Naive B cell (primary cell): Measurements from ENCODE around the gene AATF. TPM values are rescaled to one million over a fixed set of nuclear protein-coding genes. Genes with fewer than 3 reads are reported as not detected.

ENCODE experiments used
- ATAC-seq, 2 donors: fragments of 150-1000 bp; cut with Tn5 transposase; 2 replicates each; pipeline ENCODE4 v1.10.0; 2021; ENCODE audit warnings: low read depth in 2 of 2, mild to moderate bottlenecking in 2 of 2, moderate library complexity in 2 of 2
- DNase-seq: peaks from one replicate; pipeline ENCODE4 v3.0.0; 2022
- H3K27ac Mint-ChIP-seq, 6 donors: one replicate each; pipeline ENCODE4 v1.8.0; 2020 to 2022; ENCODE audit warnings: mild to moderate bottlenecking in 6 of 6, mixed read lengths in 6 of 6, moderate library complexity in 5 of 6, inconsistent platforms in 2 of 6
- H3K27me3 Mint-ChIP-seq, 3 donors: one replicate each; pipeline ENCODE4 v1.8.0; 2021 to 2022; ENCODE audit warnings: mixed read lengths in 3 of 3, mild to moderate bottlenecking in 1 of 3
- H3K36me3 Mint-ChIP-seq, 2 donors: one replicate each; pipeline ENCODE4 v1.8.0; 2020 to 2022; ENCODE audit warnings: mixed read lengths in 2 of 2, inconsistent platforms in 1 of 2, mild to moderate bottlenecking in 1 of 2
- H3K4me1 Mint-ChIP-seq, 3 donors: one replicate each; pipeline ENCODE4 v1.8.0; 2020 to 2022; ENCODE audit warnings: mixed read lengths in 3 of 3, inconsistent platforms in 1 of 3, mild to moderate bottlenecking in 1 of 3, moderate library complexity in 1 of 3
- H3K4me3 Mint-ChIP-seq, 8 donors: one replicate each; pipeline ENCODE4 v1.8.0; 2020 to 2022; ENCODE audit warnings: mild to moderate bottlenecking in 8 of 8, mixed read lengths in 8 of 8, moderate library complexity in 8 of 8, inconsistent platforms in 2 of 8
- H3K9me3 Mint-ChIP-seq, 7 donors: one replicate each; pipeline ENCODE4 v1.8.0; 2020 to 2022; ENCODE audit warnings: mixed read lengths in 7 of 7, mild to moderate bottlenecking in 5 of 7, inconsistent platforms in 2 of 7, moderate library complexity in 1 of 7
- polyA plus RNA-seq, 6 donors: library from polyadenylated mRNA; unstranded; fragments of 300-500 nt; fragmentation: Illumina TruSeq; gene quantifications; one replicate each; pipeline ENCODE4 v1.2.3, GENCODE V29; 2021; ENCODE audit warnings: low read depth in 6 of 6

AATF gene
- polyA plus RNA-seq, 6 donors from 2014 or later = 63.8 to 96.7 (median 73.2) TPM

DNA sequence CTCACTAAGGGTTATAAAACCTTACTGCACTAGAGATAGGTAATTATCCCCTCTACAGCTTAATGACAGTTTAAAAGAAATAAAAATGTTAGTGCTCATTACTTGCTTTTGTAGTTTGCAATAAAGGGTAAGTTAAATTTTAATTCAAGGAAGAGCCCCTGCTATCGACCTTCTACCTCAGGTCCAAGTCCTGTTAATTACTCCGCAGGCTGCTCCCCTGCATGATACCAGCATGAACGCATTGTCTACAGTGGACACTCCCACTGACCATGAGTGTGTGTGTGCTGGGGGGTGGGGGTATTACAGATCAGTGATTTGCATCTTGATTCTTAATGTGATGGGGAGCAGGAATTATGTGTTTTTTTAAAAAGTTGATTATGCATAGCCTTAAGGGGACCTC is 103.1 kb downstream of the AATF start:
- Mint-ChIP-seq H3K27ac (no peak overlapping the region), H3K9me3 (no peaks in the 10 kb centered on the region), H3K27me3 (no peaks in the 10 kb centered on the region), H3K4me3 (no peak overlapping the region), H3K4me1 (peaks cover 6 to 9% (median 8%) of the 10 kb centered on the region in 3 donors), H3K36me3 (peaks cover 8 to 20% of the 10 kb centered on the region in 2 donors)
- DNase-seq (no peak), ATAC-seq (no peak)

DNA sequence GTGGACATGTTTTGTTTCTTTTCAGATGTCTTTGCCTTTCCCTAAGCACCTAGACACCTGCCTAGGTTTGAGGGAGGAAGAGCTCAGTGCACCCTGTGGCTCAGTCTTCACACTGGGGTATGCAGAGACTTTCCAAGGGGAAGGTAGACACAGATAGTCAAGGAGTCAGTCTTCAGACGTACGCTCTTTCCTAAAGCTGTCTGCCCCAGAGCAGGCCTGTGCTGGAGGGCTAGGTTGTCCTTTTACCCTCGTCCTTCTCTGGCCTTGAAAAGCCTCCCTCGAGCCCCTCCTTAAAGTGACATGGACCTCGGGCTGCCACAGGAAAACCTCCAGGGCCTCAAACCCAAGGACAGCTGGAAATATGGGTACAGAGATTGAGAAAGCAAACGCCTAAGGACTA is 103.7 kb downstream of the AATF start:
- Mint-ChIP-seq H3K9me3 (no peaks in the 10 kb centered on the region), H3K36me3 (peaks cover 8 to 23% of the 10 kb centered on the region in 2 donors), H3K4me1 (peaks cover 5 to 6% (median 6%) of the 10 kb centered on the region in 3 donors), H3K4me3 (no peak overlapping the region), H3K27ac (no peak overlapping the region), H3K27me3 (no peaks in the 10 kb centered on the region)
- ATAC-seq = no peak
- DNase-seq = no peak

DNA sequence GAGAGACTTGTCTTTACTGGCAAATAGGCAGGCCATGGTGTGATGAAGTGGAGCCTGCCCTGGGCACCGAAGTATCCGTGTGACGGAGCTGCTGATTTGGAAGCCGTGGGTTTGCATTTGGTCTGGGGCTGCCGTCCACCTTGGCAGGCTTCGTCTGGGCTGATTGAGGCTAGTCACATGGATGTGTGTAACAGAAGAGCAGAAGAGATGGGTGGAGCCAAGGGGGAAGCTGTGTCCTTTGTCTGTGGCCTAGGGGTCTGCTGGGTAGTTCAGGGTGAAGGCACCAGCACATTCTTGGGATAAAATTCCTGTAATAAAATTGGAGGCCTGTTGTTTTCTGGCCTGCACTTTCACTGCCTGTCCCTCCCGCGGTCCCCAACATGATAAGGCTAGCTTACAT is 106.1 kb downstream of the AATF start:
- H3K36me3 Mint-ChIP-seq = peaks cover 8 to 26% of the 10 kb centered on the region in 2 donors
- H3K27ac Mint-ChIP-seq = peak overlapping the region in 1 of 6 donors; percentile 52
- no peak overlapping the region for H3K4me3 Mint-ChIP-seq
- ATAC-seq (no peak), DNase-seq (no peak)
- H3K4me1 Mint-ChIP-seq = no peaks in the 10 kb centered on the region
- H3K27me3 Mint-ChIP-seq = no peaks in the 10 kb centered on the region
- H3K9me3 Mint-ChIP-seq = no peaks in the 10 kb centered on the region

DNA sequence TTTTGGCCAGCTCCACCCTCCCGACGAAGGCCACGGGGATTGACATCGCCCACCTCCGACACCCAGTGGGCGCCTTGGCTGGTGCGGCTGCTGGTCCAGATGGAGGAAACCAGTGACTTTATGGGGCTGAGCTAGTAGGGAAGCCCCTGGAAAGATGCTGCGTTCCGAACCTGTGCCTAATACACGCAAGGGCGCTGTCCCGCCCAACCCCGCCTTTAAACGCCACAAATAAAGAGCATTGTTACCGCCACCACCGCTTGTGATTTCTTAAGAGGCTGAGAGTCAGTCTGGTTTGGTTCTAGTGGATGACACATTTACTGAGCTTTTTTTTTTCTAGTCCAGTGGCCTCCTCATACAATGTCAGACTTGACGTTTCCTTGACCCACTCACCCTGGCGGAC is 107.9 kb downstream of the AATF start:
- Mint-ChIP-seq H3K4me3 (no peak overlapping the region), H3K36me3 (peaks cover 8 to 26% of the 10 kb centered on the region in 2 donors), H3K27me3 (no peaks in the 10 kb centered on the region), H3K4me1 (no peaks in the 10 kb centered on the region), H3K27ac (no peak overlapping the region), H3K9me3 (no peaks in the 10 kb centered on the region)
- no peak for DNase-seq
- ATAC-seq = no peak

DNA sequence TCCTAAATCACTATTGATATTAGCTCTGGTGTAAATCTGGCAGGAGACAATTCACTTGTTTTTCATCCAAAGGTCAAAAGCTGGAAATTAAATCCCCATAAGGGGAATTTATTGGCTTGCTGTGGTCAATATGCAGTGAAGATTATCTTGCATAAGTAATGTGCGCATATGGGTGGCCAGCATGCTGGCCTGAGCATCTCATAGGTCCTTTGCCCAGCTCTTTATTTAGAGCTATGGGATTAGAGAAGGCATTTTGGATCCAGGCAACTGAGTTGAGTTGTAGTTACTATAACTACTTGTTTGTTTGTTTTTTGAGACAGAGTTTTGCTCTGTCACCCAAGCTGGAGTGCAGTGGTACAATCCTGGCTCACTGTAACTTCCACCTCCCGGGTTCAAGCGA is 110.7 kb downstream of the AATF start:
- no peak overlapping the region for H3K4me3 Mint-ChIP-seq
- no peaks in the 10 kb centered on the region for H3K9me3 Mint-ChIP-seq
- DNase-seq (no peak), ATAC-seq (no peak)
- peaks cover 4 to 26% of the 10 kb centered on the region in 2 donors for H3K36me3 Mint-ChIP-seq
- no peaks in the 10 kb centered on the region for H3K27me3 Mint-ChIP-seq
- H3K27ac Mint-ChIP-seq = no peak overlapping the region
- H3K4me1 Mint-ChIP-seq = no peaks in the 10 kb centered on the region

DNA sequence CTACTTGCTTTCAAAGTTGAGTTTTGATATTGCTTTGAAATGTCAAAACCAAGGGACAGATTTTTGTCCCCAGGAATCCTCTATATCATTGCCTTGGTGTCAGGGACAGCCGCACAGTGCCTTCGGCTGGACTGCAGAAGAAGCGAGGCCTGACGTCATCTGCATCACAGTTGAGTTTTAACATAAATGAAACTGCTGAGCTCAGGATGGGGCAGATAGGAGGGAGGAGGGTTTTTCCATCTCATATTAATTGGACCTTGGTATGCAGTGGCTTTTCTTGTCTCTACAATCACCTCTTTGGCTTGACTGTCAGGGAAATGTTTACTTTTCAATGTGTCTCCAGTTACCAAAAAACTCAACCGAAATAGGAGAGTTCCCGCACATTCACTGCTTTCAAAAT is 111.3 kb downstream of the AATF start:
- Mint-ChIP-seq H3K4me3 (no peak overlapping the region), H3K4me1 (no peaks in the 10 kb centered on the region), H3K9me3 (no peaks in the 10 kb centered on the region), H3K27ac (peak overlapping the region in 1 of 6 donors; percentile 38), H3K27me3 (no peaks in the 10 kb centered on the region), H3K36me3 (peaks cover 0 to 24% of the 10 kb centered on the region in 2 donors)
- no peak for DNase-seq
- no peak for ATAC-seq

DNA sequence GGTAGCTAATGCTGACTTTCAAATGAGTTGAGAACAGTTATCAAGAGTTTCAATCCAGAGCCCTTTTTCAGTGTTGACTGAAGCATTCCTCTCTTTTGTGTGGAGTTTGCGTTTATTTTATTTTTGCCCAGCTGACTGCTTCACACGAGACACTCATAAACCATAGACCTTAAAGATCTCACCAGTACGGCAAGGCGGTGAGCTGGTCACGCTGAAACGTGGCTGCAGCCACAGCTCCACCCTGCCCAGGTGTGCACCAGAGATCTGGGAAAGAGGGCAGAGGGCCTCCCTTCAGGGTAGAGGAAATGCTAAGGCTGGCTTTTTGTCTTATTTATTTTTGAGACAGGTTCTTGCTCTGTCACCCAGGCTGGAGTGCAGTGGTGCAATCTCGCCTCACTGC is 112.2 kb downstream of the AATF start:
- Mint-ChIP-seq H3K4me3 (no peak overlapping the region), H3K4me1 (no peaks in the 10 kb centered on the region), H3K27ac (no peak overlapping the region), H3K36me3 (peaks cover 0 to 15% of the 10 kb centered on the region in 2 donors), H3K9me3 (no peaks in the 10 kb centered on the region), H3K27me3 (no peaks in the 10 kb centered on the region)
- no peak for ATAC-seq
- DNase-seq = no peak

DNA sequence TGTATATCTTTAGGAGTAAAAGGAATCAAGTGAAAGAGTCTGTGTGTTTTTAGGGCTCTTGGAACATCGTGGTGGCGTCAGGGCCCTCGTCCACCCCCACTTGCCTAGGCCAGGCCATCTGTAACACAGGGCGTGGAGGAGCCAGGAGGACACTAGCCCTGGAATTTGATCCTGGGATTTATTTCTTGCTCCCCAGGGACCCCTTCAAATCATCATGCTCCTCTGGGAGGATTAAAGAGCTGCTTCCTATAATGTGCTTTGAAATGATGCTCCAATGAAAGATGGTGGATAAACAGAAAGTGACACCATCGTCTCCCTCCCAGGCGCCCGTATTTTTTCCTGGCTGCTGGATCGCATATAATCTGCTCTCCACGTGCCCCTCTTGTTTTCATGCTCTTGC is 113.3 kb downstream of the AATF start:
- Mint-ChIP-seq H3K36me3 (peaks cover 0 to 4% of the 10 kb centered on the region in 2 donors), H3K27ac (no peak overlapping the region), H3K27me3 (peaks cover 6 to 8% (median 7%) of the 10 kb centered on the region in 3 donors), H3K4me1 (no peaks in the 10 kb centered on the region), H3K4me3 (no peak overlapping the region), H3K9me3 (no peaks in the 10 kb centered on the region)
- ATAC-seq = no peak
- DNase-seq = no peak

DNA sequence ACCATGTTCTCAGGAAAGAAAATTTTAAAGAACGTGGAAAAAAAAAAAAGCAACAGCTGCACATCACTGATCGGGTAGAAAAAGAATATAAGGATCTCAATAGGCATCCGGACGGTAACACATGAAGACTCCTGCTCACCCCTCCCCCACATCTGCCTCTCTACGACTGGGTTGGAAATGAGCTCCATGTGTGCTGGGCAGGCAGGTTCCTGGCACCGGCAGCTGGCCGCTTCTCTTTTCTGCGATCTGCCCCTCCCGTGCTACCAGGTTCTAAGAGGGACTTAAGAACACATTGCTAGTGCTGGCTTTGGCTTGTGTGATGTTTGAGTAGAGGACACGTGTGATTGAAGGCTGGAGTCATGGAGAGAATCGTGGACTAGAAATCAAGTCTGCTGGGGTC is 115.5 kb downstream of the AATF start:
- Mint-ChIP-seq H3K27ac (peak overlapping the region in 2 of 6 donors; percentile 4 to 6), H3K36me3 (no peaks in the 10 kb centered on the region), H3K27me3 (peaks cover 9 to 17% (median 10%) of the 10 kb centered on the region in 3 donors), H3K4me1 (no peaks in the 10 kb centered on the region), H3K4me3 (no peak overlapping the region), H3K9me3 (no peaks in the 10 kb centered on the region)
- no peak for DNase-seq
- no peak for ATAC-seq

DNA sequence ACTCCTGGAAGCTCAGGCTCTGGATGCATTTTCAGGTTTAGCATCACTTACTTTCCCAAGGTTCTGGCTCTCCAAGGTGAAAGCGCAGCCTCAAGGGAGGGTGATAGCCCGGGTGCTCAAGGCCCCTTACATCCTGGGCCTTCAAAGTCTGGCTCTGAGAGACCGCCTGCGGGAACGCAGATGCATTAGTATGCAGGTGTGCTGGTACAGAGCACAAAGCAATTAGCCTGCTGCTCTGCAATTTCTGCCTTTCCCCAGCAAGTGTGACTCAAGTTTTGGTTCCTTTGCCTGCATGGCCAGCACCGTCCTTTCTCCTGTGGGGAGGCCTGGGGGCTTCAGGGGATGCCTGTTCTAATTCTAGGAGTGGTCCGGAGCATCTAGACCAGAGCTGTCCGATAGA is 116.2 kb downstream of the AATF start:
- peaks cover 9 to 17% (median 10%) of the 10 kb centered on the region in 3 donors for H3K27me3 Mint-ChIP-seq
- DNase-seq (no peak), ATAC-seq (no peak)
- H3K4me3 Mint-ChIP-seq = no peak overlapping the region
- H3K27ac Mint-ChIP-seq = no peak overlapping the region
- no peaks in the 10 kb centered on the region for H3K4me1 Mint-ChIP-seq
- no peaks in the 10 kb centered on the region for H3K36me3 Mint-ChIP-seq
- no peaks in the 10 kb centered on the region for H3K9me3 Mint-ChIP-seq

DNA sequence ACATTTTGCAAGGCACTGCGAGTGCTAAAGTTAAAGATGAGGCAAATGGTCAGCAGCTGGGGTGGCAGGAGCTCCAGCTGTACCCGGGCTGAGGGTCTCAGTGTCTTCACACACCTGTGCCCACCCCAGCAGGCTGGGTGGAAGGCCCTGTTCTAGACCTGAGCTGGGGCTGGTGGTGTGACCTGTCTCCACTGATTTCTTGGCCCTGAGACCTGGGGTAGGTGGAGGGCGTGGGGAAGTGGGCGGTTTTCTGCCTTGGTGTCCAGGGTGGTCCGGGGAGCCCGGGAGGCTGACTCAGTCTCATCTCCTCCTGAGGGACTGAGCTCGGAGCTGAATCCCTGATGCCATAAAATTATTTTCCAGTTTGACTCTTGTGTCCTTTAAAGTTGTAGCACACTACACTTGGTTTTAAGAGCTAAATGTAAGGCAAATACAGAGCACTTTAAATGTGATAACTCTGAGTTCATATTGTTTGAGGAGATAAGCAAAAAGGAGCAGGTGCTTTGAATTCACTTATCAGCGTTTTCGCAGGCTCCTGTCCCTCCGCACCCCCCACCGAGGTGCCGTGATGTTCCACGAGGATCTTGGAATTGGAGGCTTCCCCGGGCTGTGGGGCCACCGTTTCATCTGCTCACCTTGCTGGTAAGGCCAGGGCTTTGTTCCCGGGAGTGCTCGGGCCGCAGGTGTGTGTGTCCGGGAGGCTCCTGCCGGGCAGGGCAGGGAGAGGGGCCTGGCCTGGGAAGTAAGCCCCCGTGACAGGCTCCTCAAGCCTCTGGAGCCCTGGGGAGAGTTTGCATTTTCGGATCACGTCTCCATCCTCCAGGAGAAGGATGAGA is 117.0 kb downstream of the AATF start:
- DNase-seq = no peak
- Mint-ChIP-seq H3K4me1 (no peaks in the 10 kb centered on the region), H3K9me3 (no peaks in the 10 kb centered on the region), H3K4me3 (no peak overlapping the region), H3K36me3 (no peaks in the 10 kb centered on the region), H3K27me3 (peaks cover 9 to 17% (median 10%) of the 10 kb centered on the region in 3 donors), H3K27ac (no peak overlapping the region)
- no peak for ATAC-seq

DNA sequence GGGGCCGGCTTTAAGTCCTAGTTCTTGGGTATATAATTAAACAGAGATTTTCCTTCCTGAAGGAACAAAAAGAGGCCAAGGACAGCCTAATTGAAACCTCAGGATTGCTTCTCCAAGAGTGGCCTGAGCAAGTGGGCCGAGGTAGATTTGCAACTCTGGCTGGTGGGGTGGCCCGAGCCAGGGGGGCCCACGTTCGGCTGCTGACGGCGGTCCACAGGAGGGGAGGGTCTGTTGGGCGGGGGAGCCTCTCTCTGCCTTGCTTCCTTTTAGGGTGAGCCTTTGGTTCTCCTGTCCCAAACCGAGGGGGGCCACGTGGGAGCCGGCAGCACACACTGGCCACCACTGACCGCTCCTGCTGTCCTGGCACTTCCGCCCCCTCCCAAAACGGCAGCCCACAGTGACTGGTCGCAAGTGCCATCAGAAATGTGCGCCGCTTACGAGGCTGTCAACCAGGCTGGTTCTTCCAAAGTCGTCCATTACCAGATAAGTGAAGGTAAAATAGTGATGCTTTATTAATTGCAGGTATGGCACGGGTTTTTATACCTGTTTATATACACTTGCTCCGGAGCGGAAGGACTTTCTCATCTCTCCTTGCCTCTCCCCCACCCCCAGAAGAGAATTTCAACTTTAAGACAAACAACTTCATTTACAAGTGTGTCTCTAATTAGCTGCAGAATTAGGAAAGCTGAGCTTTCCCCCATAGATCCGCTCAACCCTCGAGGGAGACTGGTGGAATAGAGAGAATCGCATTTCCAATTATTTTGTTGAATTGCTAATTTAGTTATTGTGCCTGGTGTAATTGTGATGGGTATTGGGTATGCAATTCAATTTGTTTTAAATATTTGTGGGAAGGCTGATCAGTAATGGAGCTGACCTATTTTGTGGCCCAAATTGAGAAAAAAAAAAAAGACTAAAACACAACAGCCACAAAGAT is 117.8 kb downstream of the AATF start:
- Mint-ChIP-seq H3K9me3 (no peaks in the 10 kb centered on the region), H3K36me3 (no peaks in the 10 kb centered on the region), H3K4me3 (no peak overlapping the region), H3K27ac (no peak overlapping the region), H3K4me1 (no peaks in the 10 kb centered on the region), H3K27me3 (peaks cover 9 to 17% (median 10%) of the 10 kb centered on the region in 3 donors)
- no peak for ATAC-seq
- DNase-seq = no peak

DNA sequence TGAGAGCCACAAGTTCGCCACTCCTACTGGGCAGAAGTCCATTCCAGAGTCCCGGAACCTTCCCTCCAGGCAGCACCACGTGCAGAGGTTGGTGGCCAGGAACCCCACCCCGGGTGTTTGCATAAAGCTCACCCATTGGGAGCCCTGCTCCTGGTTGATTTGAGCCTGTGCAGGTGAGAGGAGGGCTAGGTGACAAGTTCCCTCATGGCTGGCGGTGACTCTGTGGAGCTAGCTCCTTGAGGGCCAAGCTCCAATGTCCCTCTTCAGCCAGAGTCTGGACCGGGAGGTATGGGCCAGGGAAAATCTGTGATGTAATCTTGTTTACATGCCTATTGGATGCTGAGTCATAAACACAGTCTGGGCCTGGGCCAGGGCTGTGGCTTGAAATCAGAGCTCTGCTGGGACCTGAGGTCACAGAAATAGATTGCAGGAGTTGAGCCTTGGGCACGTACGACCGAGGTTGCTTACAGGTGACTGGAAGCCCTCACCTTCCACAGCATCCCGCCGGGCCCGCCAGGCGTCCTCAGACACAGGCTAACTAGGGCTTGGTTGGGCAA is 118.9 kb downstream of the AATF start:
- peak overlapping the region in 1 of 8 donors; percentile 22 for H3K4me3 Mint-ChIP-seq
- H3K9me3 Mint-ChIP-seq = no peaks in the 10 kb centered on the region
- H3K4me1 Mint-ChIP-seq = no peaks in the 10 kb centered on the region
- peaks cover 9 to 17% (median 10%) of the 10 kb centered on the region in 3 donors for H3K27me3 Mint-ChIP-seq
- no peak overlapping the region for H3K27ac Mint-ChIP-seq
- DNase-seq (no peak), ATAC-seq (no peak)
- H3K36me3 Mint-ChIP-seq = no peaks in the 10 kb centered on the region
